ENCODE data around the gene PSMD9. TPM values are rescaled to one million over a fixed set of nuclear protein-coding genes. Genes with fewer than 3 reads are reported as not detected.

The PSMD9 gene
- 47.4 and 127 TPM in 2 replicates for total RNA-seq

GRCh38 chr12:121888478-121889273, at the start of gene PSMD9:
Gene PSMD9, plus strand, starts transcription at chr12:121888790. Its CDS starts 67 bp downstream, at chr12:121888857.

GRCh38 chr12:121858662-121859572, 29.7 kb upstream of the PSMD9 start, which contains the start of gene HPD:
Gene HPD, minus strand, starts transcription at chr12:121858859. Its CDS starts 36 bp downstream, at chr12:121858823.

GRCh38 chr12:121917950-121918678, 29.5 kb downstream of the PSMD9 start, which contains the start of gene CFAP251:
Gene CFAP251, plus strand, starts transcription at chr12:121918592. Its CDS starts 2,714 bp downstream, at chr12:121921306.

Other genes with a start within 250 kb of the PSMD9 start
- gene MORN3, start 219.1 kb upstream of the PSMD9 start, total RNA-seq = 0.91 and 0.97 TPM in 2 replicates
- 8.2 and 8.8 TPM in 2 replicates for gene TMEM120B, start 176.0 kb upstream of the PSMD9 start, total RNA-seq
- 5.2 and 7.0 TPM in 2 replicates for gene RHOF, start 95.1 kb upstream of the PSMD9 start, total RNA-seq
- 1.6 and 1.7 TPM in 2 replicates for gene SETD1B, start 84.8 kb upstream of the PSMD9 start, total RNA-seq
- gene HPD, start 29.9 kb upstream of the PSMD9 start, total RNA-seq = not detected in 2 replicates
- gene CFAP251, start 29.8 kb downstream of the PSMD9 start, total RNA-seq = 0.97 and 1.4 TPM in 2 replicates
- gene BCL7A, start 133.1 kb downstream of the PSMD9 start, total RNA-seq = 5.5 and 10.2 TPM in 2 replicates
- gene MLXIP, start 190.0 kb downstream of the PSMD9 start, total RNA-seq = 10.7 and 10.9 TPM in 2 replicates

All from epithelial cell of umbilical artery (primary cell).